Kidney epithelial cell (primary cell): Measurements from ENCODE around the gene TREX2. TPM values are rescaled to one million over a fixed set of nuclear protein-coding genes. Genes with fewer than 3 reads are reported as not detected.

Source experiments
- DNase-seq: peaks from one replicate; pipeline ENCODE4 v3.0.0-alpha.2; 2010; ENCODE audit warnings: low read depth
- H3K27me3 ChIP-seq: 2 replicates; pipeline ENCODE4 v1.6.0; 2011; ENCODE audit warnings: low read length; ENCODE audit not compliant: control insufficient read depth, insufficient read depth
- H3K36me3 ChIP-seq: 2 replicates; pipeline ENCODE4 v1.5.1; 2011; ENCODE audit warnings: low read length; ENCODE audit not compliant: control insufficient read depth, insufficient read depth
- H3K4me3 ChIP-seq: 2 replicates; pipeline ENCODE4 v1.5.1; 2011; ENCODE audit warnings: low read depth, mild to moderate bottlenecking, control low read depth, low read length
- CTCF ChIP-seq: IDR thresholded peaks from 2 replicates; pipeline ENCODE4 v1.5.1; 2011; ENCODE audit warnings: mild to moderate bottlenecking, moderate library complexity, low read length, control low read depth, inconsistent platforms; ENCODE audit not compliant: insufficient read depth, poor library complexity, severe bottlenecking
- total RNA-seq: library from RNA; depleted of rRNA; stranded (reverse); fragments of >200 nt; gene quantifications from 2 replicates; pipeline ENCODE4 v1.2.3, GENCODE V29; 2015

The TREX2 gene
- total RNA-seq, 1 donor from 2014 or later = 1.1 TPM

- no peak overlapping the region for H3K4me3 ChIP-seq
- DNase-seq = no peak
- H3K27me3 ChIP-seq = peaks cover 2% of the 10 kb centered on the region
- TF ChIP-seq CTCF = no peak
- no peaks in the 10 kb centered on the region for H3K36me3 ChIP-seq
Measured at GRCh38 chrX:153486171-153486570, 40.3 kb upstream of the TREX2 start.

- H3K27me3 ChIP-seq = peaks cover 2% of the 10 kb centered on the region
- TF ChIP-seq CTCF = no peak
Measured at GRCh38 chrX:153485396-153486080, 39.7 kb upstream of the TREX2 start.

GRCh38 chrX:153482376-153483015 is 36.6 kb upstream of the TREX2 start:
- DNase-seq = no peak

More at GRCh38 chrX:153485396-153486080, 39.7 kb upstream of the TREX2 start:
- Histone ChIP-seq H3K36me3 (no peaks in the 10 kb centered on the region), H3K4me3 (no peak overlapping the region)
- no peak for DNase-seq

GRCh38 chrX:153481043-153481442 is 35.2 kb upstream of the TREX2 start:
- Histone ChIP-seq H3K27me3 (peaks cover 2% of the 10 kb centered on the region), H3K36me3 (no peaks in the 10 kb centered on the region), H3K4me3 (no peak overlapping the region)
- TF ChIP-seq CTCF = no peak
- no peak for DNase-seq

More at GRCh38 chrX:153482376-153483015, 36.6 kb upstream of the TREX2 start:
- TF ChIP-seq CTCF = no peak
- peaks cover 2% of the 10 kb centered on the region for H3K27me3 ChIP-seq
- no peaks in the 10 kb centered on the region for H3K36me3 ChIP-seq
- no peak overlapping the region for H3K4me3 ChIP-seq

- DNase-seq = no peak
- H3K4me3 ChIP-seq = no peak overlapping the region
- no peak for TF ChIP-seq CTCF
- H3K27me3 ChIP-seq = no peaks in the 10 kb centered on the region
- no peaks in the 10 kb centered on the region for H3K36me3 ChIP-seq
Measured at GRCh38 chrX:153478746-153479145, 32.9 kb upstream of the TREX2 start.
